HEK293 (cell line): Measurements from ENCODE around the gene GRM6.

Experiments used
- CTCF ChIA-PET: fragments of 350-600 bp; formaldehyde crosslinking; extraction: SDS; loops from one replicate; lab custom pipeline; 2021; ENCODE audit warnings: antibody characterized with exemption; lab: Yijun Ruan, JAX
- POLR2A ChIA-PET: fragments of 300-600 bp; formaldehyde crosslinking; extraction: SDS; loops from one replicate; lab custom pipeline; 2020; ENCODE audit warnings: antibody characterized with exemption, inconsistent platforms; lab: Yijun Ruan, JAX
- H3K27ac ChIP-seq: fragments of 200-500 bp; sonication (Bioruptor generic); 2 replicates; pipeline ENCODE4 v1.5.1; 2014; ENCODE audit warnings: low read depth, low read length, control low read depth, inconsistent platforms; ENCODE audit errors: extremely low read depth
- H3K36me3 ChIP-seq, 2 experiments: fragments of 200-500 bp in 1 of 2; sonication (Bioruptor generic) in 1 of 2; 1 replicate in 1 of 2; 2 replicates in 1 of 2; pipeline ENCODE4 v1.5.1; 2014 to 2017; ENCODE audit warnings: inconsistent platforms in 2 of 2, low read length in 2 of 2; ENCODE audit not compliant: control insufficient read depth in 2 of 2, insufficient read depth in 1 of 2
- H3K4me1 ChIP-seq: fragments of 200-500 bp; sonication (Bioruptor generic); 2 replicates; pipeline ENCODE4 v1.5.1; 2014; ENCODE audit warnings: mild to moderate bottlenecking, low read length, inconsistent platforms; ENCODE audit not compliant: control insufficient read depth, insufficient read depth
- H3K4me3 ChIP-seq: 2 replicates; pipeline ENCODE4 v1.5.1; 2011; ENCODE audit warnings: low read depth, mild to moderate bottlenecking, control low read depth, low read length, moderate library complexity
- H3K9me3 ChIP-seq: fragments of 200-500 bp; sonication (Bioruptor generic); 2 replicates; pipeline ENCODE4 v1.5.1; 2014; ENCODE audit warnings: low read depth, low read length, inconsistent platforms; ENCODE audit not compliant: control insufficient read depth, insufficient read depth
- GFI1B ChIP-seq: fragments of 450-650 bp; formaldehyde crosslinking; IDR thresholded peaks from 2 replicates; pipeline ENCODE4 v1.5.1; 2016; ENCODE audit warnings: missing biosample characterization, missing genetic modification characterization
- GLI2 ChIP-seq: fragments of 450-650 bp; formaldehyde crosslinking; IDR thresholded peaks from 2 replicates; pipeline ENCODE4; 2017; ENCODE audit warnings: missing biosample characterization, missing genetic modification characterization, low read depth, borderline replicate concordance
- SETDB1 ChIP-seq: IDR thresholded peaks from one replicate; pipeline ENCODE4 v1.6.1; 2017; ENCODE audit warnings: mild to moderate bottlenecking, low read length, moderate library complexity, mixed read lengths; ENCODE audit not compliant: insufficient read length
- ZBTB11 ChIP-seq: fragments of 450-650 bp; formaldehyde crosslinking; conservative IDR thresholded peaks from 2 replicates; pipeline ENCODE4 v1.5.1; 2016; ENCODE audit warnings: low read depth, missing biosample characterization, missing genetic modification characterization
- ZBTB20 ChIP-seq: fragments of 450-650 bp; formaldehyde crosslinking; IDR thresholded peaks from 2 replicates; pipeline ENCODE4 v1.5.1; 2016; ENCODE audit warnings: missing biosample characterization, missing genetic modification characterization
- ZNF274 ChIP-seq, 2 experiments: fragments of 200-500 bp in 1 of 2; fragments of 450-650 bp in 1 of 2; sonication (Bioruptor generic) in 1 of 2; formaldehyde crosslinking in 1 of 2; IDR thresholded peaks; 2 replicates each; pipeline versions ENCODE4 v1.5.1 to v1.6.1; 2014 to 2016; ENCODE audit warnings: borderline replicate concordance in 1 of 2, inconsistent platforms in 1 of 2, low read length in 1 of 2, missing biosample characterization in 1 of 2, missing genetic modification characterization in 1 of 2
- ZNF394 ChIP-seq: fragments of 450-650 bp; formaldehyde crosslinking; IDR thresholded peaks from 2 replicates; pipeline ENCODE4 v1.5.1; 2016; ENCODE audit warnings: missing biosample characterization, missing genetic modification characterization, mild to moderate bottlenecking, moderate library complexity, borderline replicate concordance
- ZNF398 ChIP-seq: fragments of 450-650 bp; formaldehyde crosslinking; IDR thresholded peaks from 2 replicates; pipeline ENCODE4 v1.5.1; 2017; ENCODE audit warnings: missing biosample characterization, missing genetic modification characterization
- ZNF449 ChIP-seq: fragments of 450-650 bp; formaldehyde crosslinking; IDR thresholded peaks from 2 replicates; pipeline ENCODE4 v1.5.1; 2017; ENCODE audit warnings: missing biosample characterization, mild to moderate bottlenecking, missing genetic modification characterization, moderate library complexity
- ZNF514 ChIP-seq: fragments of 450-650 bp; formaldehyde crosslinking; IDR thresholded peaks from 2 replicates; pipeline ENCODE4 v1.5.1; 2016; ENCODE audit warnings: missing biosample characterization, missing genetic modification characterization
- ZNF518A ChIP-seq: fragments of 450-650 bp; formaldehyde crosslinking; conservative IDR thresholded peaks from 2 replicates; pipeline ENCODE4 v1.5.1; 2016; ENCODE audit warnings: low read depth, missing biosample characterization, missing genetic modification characterization
- ZNF544 ChIP-seq: fragments of 450-650 bp; formaldehyde crosslinking; IDR thresholded peaks from 2 replicates; pipeline ENCODE4 v1.5.0; 2017; ENCODE audit warnings: missing biosample characterization, missing genetic modification characterization
- ZNF558 ChIP-seq: fragments of 450-650 bp; formaldehyde crosslinking; IDR thresholded peaks from 2 replicates; pipeline ENCODE4 v1.5.1; 2016; ENCODE audit warnings: missing biosample characterization, missing genetic modification characterization
- ZNF571 ChIP-seq: fragments of 450-650 bp; formaldehyde crosslinking; IDR thresholded peaks from 2 replicates; pipeline ENCODE4 v1.5.0; 2017; ENCODE audit warnings: missing biosample characterization, missing genetic modification characterization
- ZNF600 ChIP-seq: fragments of 450-650 bp; formaldehyde crosslinking; IDR thresholded peaks from 2 replicates; pipeline ENCODE4 v1.5.1; 2016; ENCODE audit warnings: missing biosample characterization, missing genetic modification characterization
- ZNF610 ChIP-seq: fragments of 450-650 bp; formaldehyde crosslinking; IDR thresholded peaks from 2 replicates; pipeline ENCODE4 v1.5.1; 2016; ENCODE audit warnings: missing biosample characterization, missing genetic modification characterization, borderline replicate concordance
- ZNF76 ChIP-seq: fragments of 450-650 bp; formaldehyde crosslinking; IDR thresholded peaks from 2 replicates; pipeline ENCODE4; 2016; ENCODE audit warnings: low read depth, missing biosample characterization, missing genetic modification characterization, borderline replicate concordance
- ZNF777 ChIP-seq: fragments of 450-650 bp; formaldehyde crosslinking; IDR thresholded peaks from 2 replicates; pipeline ENCODE4 v1.5.1; 2017; ENCODE audit warnings: missing biosample characterization, missing genetic modification characterization, borderline replicate concordance
- ZNF837 ChIP-seq: fragments of 450-650 bp; formaldehyde crosslinking; IDR thresholded peaks from 2 replicates; pipeline ENCODE4 v1.5.1; 2016; ENCODE audit warnings: missing biosample characterization, missing genetic modification characterization

The GRM6 gene

GRCh38 chr5:178983728-178984127 is 11.4 kb downstream of the GRM6 start (continued):
- TF ChIP-seq GFI1B (tag by site-specific recombination) (no peak), SETDB1 (no peak)

- Histone ChIP-seq H3K4me3 (no peak overlapping the region), H3K36me3 (no peaks in the 10 kb centered on the region), H3K4me1 (no peaks in the 10 kb centered on the region), H3K9me3 (no peaks in the 10 kb centered on the region), H3K27ac (no peak overlapping the region)
- POLR2A ChIA-PET = no interaction called here
- CTCF ChIA-PET = interaction anchor here (0.7 kb wide), 1 partner anchor 41 kb away, joined by 3 read pairs; no protein-coding TSS in a partner anchor
- TF ChIP-seq ZNF274 (IDR thresholded peaks at IDR 0.05; ENCODE audit: low read length) (no peak), ZNF274 (tag by site-specific recombination; IDR thresholded peaks at IDR 0.05; ENCODE audit: borderline replicate concordance) (no peak), ZNF777 (tag by site-specific recombination) (no peak), ZNF610 (tag by site-specific recombination) (no peak), ZNF449 (tag by site-specific recombination) (no peak), ZNF514 (tag by site-specific recombination) (no peak), ZNF558 (tag by site-specific recombination) (no peak), ZBTB20 (tag by site-specific recombination) (no peak), ZBTB11 (tag by site-specific recombination) (no peak), ZNF837 (tag by site-specific recombination) (no peak), ZNF394 (no peak), ZNF544 (tag by site-specific recombination) (no peak), ZNF571 (tag by site-specific recombination) (no peak), GLI2 (no peak), ZNF398 (tag by site-specific recombination) (no peak), ZNF600 (tag by site-specific recombination) (no peak), ZNF518A (tag by site-specific recombination) (no peak), ZNF76 (tag by site-specific recombination) (no peak)
These were observed 12.2 kb downstream of the GRM6 start for GRCh38 chr5:178982941-178983340.
